ENCODE measurements around the gene VMAC.
"Not testable (repeated sequence)": the region's sequence is repeated elsewhere in the genome, so short reads cannot be mapped to it uniquely, and the experiment has no call there.

The VMAC gene

DNA sequence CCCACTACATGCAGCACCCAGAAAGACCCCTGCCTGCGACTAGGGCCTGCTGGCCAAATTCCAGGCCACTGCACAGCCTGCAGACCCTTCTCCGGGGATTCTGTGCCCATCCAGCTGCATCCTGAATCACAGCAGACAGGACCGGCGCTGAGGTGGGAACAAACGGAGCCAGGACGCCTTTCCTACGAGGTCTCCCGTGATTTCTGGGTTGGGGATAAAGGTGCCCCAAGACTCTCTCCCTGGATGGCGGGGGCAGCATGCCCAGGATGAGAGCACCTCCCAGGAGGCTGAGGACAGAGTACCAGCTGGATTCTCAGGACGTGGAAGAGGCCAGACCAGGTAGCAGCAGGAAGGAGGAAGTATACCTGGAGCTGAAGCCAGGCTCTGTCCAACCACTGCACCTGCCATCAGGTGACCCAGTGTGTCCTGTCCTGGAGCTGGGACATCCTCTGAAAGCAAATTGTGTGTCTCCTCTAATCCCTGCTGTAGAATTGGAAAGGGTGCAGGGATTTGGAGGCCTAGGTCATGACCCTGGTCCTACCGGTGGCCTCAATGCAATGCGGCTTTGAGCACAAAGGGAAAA lies 31.0 kb upstream of the VMAC start:
- Histone ChIP-seq H3K9me2 (replicated peaks; ENCODE audit: control insufficient read depth, low read length) (no peaks in the 10 kb centered on the region), H3K27ac (ENCODE audit: low read depth, low read length) (no peak overlapping the region), H3K36me3 (ENCODE audit: control insufficient read depth, low read length) (no peaks in the 10 kb centered on the region), H3K4me2 (ENCODE audit: low read length) (no peak overlapping the region), H3K4me1 (ENCODE audit: control insufficient read depth, low read length) (no peaks in the 10 kb centered on the region), H3K4me3 (ENCODE audit: low read length) (no peak overlapping the region), H3F3A (ENCODE audit: control insufficient read depth, insufficient read depth) (no peaks in the 10 kb centered on the region), H3K79me2 (ENCODE audit: control insufficient read depth, low read length) (no peaks in the 10 kb centered on the region), H3K27me3 (ENCODE audit: control insufficient read depth, low read length) (no peaks in the 10 kb centered on the region), H3K9me3 (ENCODE audit: control insufficient read depth, insufficient read depth, low read length) (no peaks in the 10 kb centered on the region), H4K20me1 (ENCODE audit: control insufficient read depth, insufficient read depth, low read depth, low read length) (no peaks in the 10 kb centered on the region)
- no peak for TF ChIP-seq EZH2phosphoT487 (IDR thresholded peaks at IDR 0.05; ENCODE audit: borderline replicate concordance, low read length)
- TF ChIP-seq, protein P1, sequence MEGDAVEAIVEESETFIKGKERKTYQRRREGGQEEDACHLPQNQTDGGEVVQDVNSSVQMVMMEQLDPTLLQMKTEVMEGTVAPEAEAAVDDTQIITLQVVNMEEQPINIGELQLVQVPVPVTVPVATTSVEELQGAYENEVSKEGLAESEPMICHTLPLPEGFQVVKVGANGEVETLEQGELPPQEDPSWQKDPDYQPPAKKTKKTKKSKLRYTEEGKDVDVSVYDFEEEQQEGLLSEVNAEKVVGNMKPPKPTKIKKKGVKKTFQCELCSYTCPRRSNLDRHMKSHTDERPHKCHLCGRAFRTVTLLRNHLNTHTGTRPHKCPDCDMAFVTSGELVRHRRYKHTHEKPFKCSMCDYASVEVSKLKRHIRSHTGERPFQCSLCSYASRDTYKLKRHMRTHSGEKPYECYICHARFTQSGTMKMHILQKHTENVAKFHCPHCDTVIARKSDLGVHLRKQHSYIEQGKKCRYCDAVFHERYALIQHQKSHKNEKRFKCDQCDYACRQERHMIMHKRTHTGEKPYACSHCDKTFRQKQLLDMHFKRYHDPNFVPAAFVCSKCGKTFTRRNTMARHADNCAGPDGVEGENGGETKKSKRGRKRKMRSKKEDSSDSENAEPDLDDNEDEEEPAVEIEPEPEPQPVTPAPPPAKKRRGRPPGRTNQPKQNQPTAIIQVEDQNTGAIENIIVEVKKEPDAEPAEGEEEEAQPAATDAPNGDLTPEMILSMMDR (IDR thresholded peaks at IDR 0.05; ENCODE audit: low read depth, low read length, poor library complexity, severe bottlenecking): no peak

DNA sequence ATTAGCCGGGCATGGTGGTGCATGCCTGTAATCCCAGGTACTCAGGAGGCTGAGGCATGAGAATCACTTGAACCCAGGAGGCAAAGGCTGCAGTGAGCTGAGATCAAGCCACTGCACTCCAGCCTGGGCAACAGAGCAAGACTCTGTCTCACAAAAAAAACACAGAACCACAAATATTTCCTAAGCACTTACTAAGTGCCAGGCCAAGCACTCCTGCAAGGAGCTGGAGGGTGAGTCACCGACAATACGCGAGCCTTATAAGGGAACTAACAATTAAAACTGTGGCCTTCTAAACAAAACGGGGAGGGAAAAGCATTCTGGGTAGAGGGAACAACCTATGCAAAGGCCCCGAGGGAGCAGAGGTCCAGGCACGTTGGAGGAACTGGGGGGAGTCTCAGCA lies 30.2 kb upstream of the VMAC start:
- H3K4me3 ChIP-seq (ENCODE audit: low read length); H3K79me2 ChIP-seq (ENCODE audit: control insufficient read depth, low read length); H3K27ac ChIP-seq (ENCODE audit: low read depth, low read length); H3F3A ChIP-seq (ENCODE audit: control insufficient read depth, insufficient read depth); H3K9me2 ChIP-seq (replicated peaks; ENCODE audit: control insufficient read depth, low read length); H3K4me2 ChIP-seq (ENCODE audit: low read length); H3K4me1 ChIP-seq (ENCODE audit: control insufficient read depth, low read length); H3K36me3 ChIP-seq (ENCODE audit: control insufficient read depth, low read length); H3K27me3 ChIP-seq (ENCODE audit: control insufficient read depth, low read length); H3K9me3 ChIP-seq (ENCODE audit: control insufficient read depth, insufficient read depth, low read length); H4K20me1 ChIP-seq (ENCODE audit: control insufficient read depth, insufficient read depth, low read depth, low read length): not testable (repeated sequence)

DNA sequence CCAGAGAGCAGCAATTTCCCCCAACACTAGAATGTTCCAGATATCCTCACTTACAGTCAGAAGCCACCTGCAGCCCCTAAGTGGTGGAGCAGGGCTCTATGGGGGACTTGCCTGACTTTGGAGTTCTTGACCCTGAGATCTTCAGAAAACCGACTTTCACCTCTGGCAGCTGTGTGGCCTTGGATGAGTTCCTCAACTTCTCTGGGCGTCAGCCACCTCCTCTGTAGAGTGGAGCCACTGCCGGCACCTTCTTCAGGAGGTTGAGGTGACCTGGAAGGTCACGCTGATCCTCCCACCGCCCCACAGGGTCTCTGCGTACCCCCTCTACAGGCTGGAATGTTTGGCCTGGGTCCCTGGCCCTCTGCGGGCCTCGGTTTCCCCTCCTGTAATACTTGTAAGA lies 27.2 kb upstream of the VMAC start:
- Histone ChIP-seq H4K20me1 (ENCODE audit: control insufficient read depth, insufficient read depth, low read depth, low read length) (no peaks in the 10 kb centered on the region), H3K4me1 (ENCODE audit: control insufficient read depth, low read length) (no peaks in the 10 kb centered on the region), H3K4me3 (ENCODE audit: low read length) (no peak overlapping the region), H3K79me2 (ENCODE audit: control insufficient read depth, low read length) (no peaks in the 10 kb centered on the region), H3K27me3 (ENCODE audit: control insufficient read depth, low read length) (no peaks in the 10 kb centered on the region), H3F3A (ENCODE audit: control insufficient read depth, insufficient read depth) (no peaks in the 10 kb centered on the region), H3K27ac (ENCODE audit: low read depth, low read length) (no peak overlapping the region), H3K4me2 (ENCODE audit: low read length) (no peak overlapping the region), H3K9me3 (ENCODE audit: control insufficient read depth, insufficient read depth, low read length) (no peaks in the 10 kb centered on the region), H3K36me3 (ENCODE audit: control insufficient read depth, low read length) (no peaks in the 10 kb centered on the region), H3K9me2 (replicated peaks; ENCODE audit: control insufficient read depth, low read length) (no peaks in the 10 kb centered on the region)
- TF ChIP-seq, protein P1 (IDR thresholded peaks at IDR 0.05; ENCODE audit: low read depth, low read length, poor library complexity, severe bottlenecking): no peak
- TF ChIP-seq EZH2phosphoT487 (IDR thresholded peaks at IDR 0.05; ENCODE audit: borderline replicate concordance, low read length): no peak

DNA sequence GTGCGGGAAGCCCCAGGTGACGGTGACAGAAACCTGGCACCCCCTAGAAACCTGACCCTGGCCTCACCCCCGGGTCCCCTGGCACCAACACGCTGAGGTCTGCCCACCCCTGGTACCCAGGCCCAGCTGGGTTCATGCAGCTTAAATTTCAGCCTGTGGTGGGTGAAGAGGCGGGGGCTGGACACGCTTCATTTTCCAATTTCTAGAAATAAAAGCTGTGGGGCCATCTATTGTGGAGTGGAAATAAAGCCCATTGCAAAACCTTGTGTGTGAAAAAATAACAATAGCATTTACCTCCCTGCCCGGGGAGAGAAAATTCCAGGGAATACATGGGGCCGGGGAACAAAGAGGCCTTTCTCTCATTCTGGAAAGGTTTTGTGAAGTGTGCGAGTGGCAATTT lies 26.8 kb upstream of the VMAC start:
- no peak overlapping the region for H3K4me3 ChIP-seq (ENCODE audit: low read length)
- H3K4me2 ChIP-seq (ENCODE audit: low read length): no peak overlapping the region
- no peaks in the 10 kb centered on the region for H3K9me3 ChIP-seq (ENCODE audit: control insufficient read depth, insufficient read depth, low read length)
- TF ChIP-seq, protein P1 (IDR thresholded peaks at IDR 0.05; ENCODE audit: low read depth, low read length, poor library complexity, severe bottlenecking): no peak
- no peak for TF ChIP-seq EZH2phosphoT487 (IDR thresholded peaks at IDR 0.05; ENCODE audit: borderline replicate concordance, low read length)
- H3K9me2 ChIP-seq (replicated peaks; ENCODE audit: control insufficient read depth, low read length): no peaks in the 10 kb centered on the region
- H3K79me2 ChIP-seq (ENCODE audit: control insufficient read depth, low read length): no peaks in the 10 kb centered on the region
- H3F3A ChIP-seq (ENCODE audit: control insufficient read depth, insufficient read depth): no peaks in the 10 kb centered on the region
- no peaks in the 10 kb centered on the region for H3K36me3 ChIP-seq (ENCODE audit: control insufficient read depth, low read length)
- H4K20me1 ChIP-seq (ENCODE audit: control insufficient read depth, insufficient read depth, low read depth, low read length): no peaks in the 10 kb centered on the region
- no peak overlapping the region for H3K27ac ChIP-seq (ENCODE audit: low read depth, low read length)
- H3K27me3 ChIP-seq (ENCODE audit: control insufficient read depth, low read length): no peaks in the 10 kb centered on the region
- no peaks in the 10 kb centered on the region for H3K4me1 ChIP-seq (ENCODE audit: control insufficient read depth, low read length)

Data from DOHH2 (cell line).